Measurements from ENCODE around the gene DNAAF2. TPM values are rescaled to one million over a fixed set of nuclear protein-coding genes. Genes with fewer than 3 reads are reported as not detected.

The DNAAF2 gene
- total and polyA plus RNA-seq, 2 of the 13 experiments (the other 11 are each of a cell fraction or from before 2014, with no cell fraction given), result 6.1 to 13.6 TPM

- TF ChIP-seq RFX5 (IDR thresholded peaks at IDR 0.05; ENCODE audit: low read depth, low read length), result 0 out of 2 replicates have a peak, but pooled peaks have one; percentile 4
- no peak for TF ChIP-seq RXRB (CRISPR knock-in tag; IDR thresholded peaks at IDR 0.05; ENCODE audit: borderline replicate concordance)
- TF ChIP-seq PLRG1 (conservative IDR thresholded peaks at IDR 0.05), result no peak
- no peak for TF ChIP-seq HNRNPUL1 (IDR thresholded peaks at IDR 0.05; ENCODE audit: low read depth, low read length)
- peak; percentile 22 for TF ChIP-seq ZNF564 (CRISPR knock-in tag; IDR thresholded peaks at IDR 0.05)
- TF ChIP-seq TBX3 (IDR thresholded peaks at IDR 0.05; ENCODE audit: borderline replicate concordance), result no peak
- no peak for TF ChIP-seq NR1H2 (CRISPR knock-in tag; IDR thresholded peaks at IDR 0.05; ENCODE audit: borderline replicate concordance, low read depth)
- TF ChIP-seq ZNF263 (CRISPR knock-in tag; IDR thresholded peaks at IDR 0.05), result peak; percentile 45; the same call in 1 of the 2 replicates
- no peak for TF ChIP-seq ZBTB3 (CRISPR knock-in tag; IDR thresholded peaks at IDR 0.05; ENCODE audit: borderline replicate concordance, low read depth)
- peak; percentile 70; the same call in 1 of the 2 replicates for TF ChIP-seq IRF9 (CRISPR knock-in tag; IDR thresholded peaks at IDR 0.05; ENCODE audit: borderline replicate concordance)
- TF ChIP-seq ZSCAN29 (CRISPR knock-in tag; conservative IDR thresholded peaks at IDR 0.05), result no peak
- peak; percentile 52 for TF ChIP-seq ZNF501 (CRISPR knock-in tag; IDR thresholded peaks at IDR 0.05)
- TF ChIP-seq THAP8 (CRISPR knock-in tag; IDR thresholded peaks at IDR 0.05; ENCODE audit: borderline replicate concordance), result no peak
- no peak for TF ChIP-seq ZNF33A (CRISPR knock-in tag; IDR thresholded peaks at IDR 0.05; ENCODE audit: borderline replicate concordance)
- no peak for TF ChIP-seq ZSCAN9 (CRISPR knock-in tag; IDR thresholded peaks at IDR 0.05; ENCODE audit: borderline replicate concordance)
- TF ChIP-seq IKZF4 (CRISPR knock-in tag; IDR thresholded peaks at IDR 0.05; ENCODE audit: borderline replicate concordance, low read depth, not compliant biosample characterization), result no peak
- TF ChIP-seq ZNF512B (CRISPR knock-in tag; IDR thresholded peaks at IDR 0.05; ENCODE audit: borderline replicate concordance), result no peak
- TF ChIP-seq ERF (CRISPR knock-in tag; IDR thresholded peaks at IDR 0.05), result peak; percentile 88
- no peak for TF ChIP-seq HIC2 (CRISPR knock-in tag; IDR thresholded peaks at IDR 0.05; ENCODE audit: low read depth)
- peak; percentile 99 for TF ChIP-seq POLR2G (IDR thresholded peaks at IDR 0.05; ENCODE audit: low read depth, low read length)
- no peak for TF ChIP-seq GLI4 (CRISPR knock-in tag; IDR thresholded peaks at IDR 0.05; ENCODE audit: borderline replicate concordance)
- TF ChIP-seq TCF7 (IDR thresholded peaks at IDR 0.05; ENCODE audit: low read depth), result no peak
- TF ChIP-seq ZNF841 (CRISPR knock-in tag; IDR thresholded peaks at IDR 0.05; ENCODE audit: borderline replicate concordance), result no peak
Observed at GRCh38 chr14:49620182-49621113, 14.6 kb downstream of the DNAAF2 start, which contains the start of the genes MGAT2 and RPL36AL (continued).
